ENCODE data around the gene ABHD17A.

GRCh38 chr19:1904860-1905109 lies 19.5 kb upstream of the ABHD17A start:
- TF ChIP-seq GATA3 (IDR thresholded peaks at IDR 0.05; ENCODE audit: low read depth, low read length) (no peak), GATA2 (IDR thresholded peaks at IDR 0.05; ENCODE audit: low read depth, low read length) (no peak)
